GM12892 (cell line): ENCODE data around the gene PTPRU.

Source experiments
- POLR2A ChIP-seq: IDR thresholded peaks from 2 replicates; pipeline ENCODE4 v1.6.1; 2011; ENCODE audit warnings: low read depth, low read length, control low read depth
- POLR2AphosphoS5 ChIP-seq: IDR thresholded peaks from 2 replicates; pipeline ENCODE4 v1.6.1; 2011; ENCODE audit warnings: low read depth, low read length, control low read depth
- TAF1 ChIP-seq: IDR thresholded peaks from 2 replicates; pipeline ENCODE4 v1.6.1; 2011; ENCODE audit warnings: low read depth, mild to moderate bottlenecking, control low read depth, low read length, borderline replicate concordance

GRCh38 chr1:29312469-29313461 is 76.4 kb downstream of the PTPRU start:
- TF ChIP-seq TAF1, result no peak
- no peak for TF ChIP-seq POLR2A
- no peak for TF ChIP-seq POLR2AphosphoS5
